Neural progenitor cell (in vitro differentiated cells): ENCODE measurements around the gene KCTD2.

Source experiments
- CTCF ChIP-seq: fragments of 200-600 bp; sonication (generic); IDR thresholded peaks from 2 replicates; pipeline ENCODE4 v1.5.1; 2017; ENCODE audit warnings: antibody characterized with exemption, mild to moderate bottlenecking
- EZH2 ChIP-seq: fragments of 200-600 bp; sonication (generic); IDR thresholded peaks from 2 replicates; pipeline ENCODE4 v1.6.1; 2017; ENCODE audit warnings: antibody characterized with exemption, mild to moderate bottlenecking, moderate library complexity
- EZH2phosphoT487 ChIP-seq: fragments of 200-600 bp; sonication (generic); IDR thresholded peaks from 2 replicates; pipeline ENCODE4 v1.6.1; 2017; ENCODE audit warnings: antibody characterized with exemption

GRCh38 chr17:75082683-75083082 is 35.7 kb downstream of the KCTD2 start:
- TF ChIP-seq CTCF, result no peak
- TF ChIP-seq EZH2, result no peak
- TF ChIP-seq EZH2phosphoT487, result no peak
